Suprapubic skin (tissue), 4 donors: ENCODE results near the gene CNOT2. TPM values are rescaled to one million over a fixed set of nuclear protein-coding genes. Genes with fewer than 3 reads are reported as not detected.

ENCODE experiments used
- DNase-seq, 2 donors: peaks; one replicate each; pipeline ENCODE4 v3.0.0-alpha.2; 2019; ENCODE audit warnings: low spot score in 2 of 2
- H3K27ac ChIP-seq: fragments of 200-600 bp; sonication (generic); one replicate; pipeline ENCODE4 v1.5.1; 2019
- H3K27me3 ChIP-seq: fragments of 200-600 bp; sonication (generic); one replicate; pipeline ENCODE4 v1.5.1; 2019
- H3K36me3 ChIP-seq: fragments of 200-600 bp; sonication (generic); one replicate; pipeline ENCODE4 v1.5.1; 2019
- H3K4me1 ChIP-seq: fragments of 200-600 bp; sonication (generic); one replicate; pipeline ENCODE4 v1.5.1; 2019
- H3K4me3 ChIP-seq: fragments of 200-600 bp; sonication (generic); one replicate; pipeline ENCODE4 v1.5.1; 2019; ENCODE audit warnings: mild to moderate bottlenecking
- H3K9me3 ChIP-seq: fragments of 200-600 bp; sonication (generic); one replicate; pipeline ENCODE4 v1.5.1; 2019
- CTCF ChIP-seq, 2 donors: fragments of 200-600 bp in 1 of 2; fragments of 450-650 bp in 1 of 2; sonication (generic) in 1 of 2; IDR thresholded peaks; one replicate each; pipeline ENCODE4 v1.5.1; 2016 to 2019; ENCODE audit warnings: antibody characterized with exemption in 2 of 2, mild to moderate bottlenecking in 1 of 2, moderate library complexity in 1 of 2
- EP300 ChIP-seq: sonication (generic); formaldehyde crosslinking; IDR thresholded peaks from one replicate; pipeline ENCODE4 v1.6.1; 2017; ENCODE audit warnings: antibody characterized with exemption
- POLR2A ChIP-seq, 2 donors: fragments of 450-650 bp; IDR thresholded peaks; one replicate each; pipeline ENCODE4 v1.6.1; 2017; ENCODE audit warnings: antibody characterized with exemption in 2 of 2, mild to moderate bottlenecking in 2 of 2, moderate library complexity in 2 of 2
- POLR2AphosphoS5 ChIP-seq, 3 donors: sonication (generic); formaldehyde crosslinking; IDR thresholded peaks; one replicate each; pipeline ENCODE4 v1.6.1; 2017; ENCODE audit warnings: antibody characterized with exemption in 3 of 3
- WGBS: methylation state at CpG from one replicate; pipeline ENCODE4 v1.1.5; 2018; 5-methylcytosine and 5-hydroxymethylcytosine counted together
- total RNA-seq, 4 donors: library from RNA; depleted of rRNA; stranded (reverse); fragments of >200 nt; gene quantifications; one replicate each; pipeline ENCODE4 v1.1.0, GENCODE V29; 2016

The CNOT2 gene
- total RNA-seq, 4 donors from 2014 or later: 135 to 259 (median 152) TPM

GRCh38 chr12:70245458-70245857 is 2.2 kb downstream of the CNOT2 start:
- DNase-seq: no peak
- no peaks in the 10 kb centered on the region for H3K27me3 ChIP-seq
- H3K36me3 ChIP-seq: peaks cover 3% of the 10 kb centered on the region
- H3K4me3 ChIP-seq: no peak overlapping the region
- H3K9me3 ChIP-seq: no peaks in the 10 kb centered on the region
- no peak overlapping the region for H3K27ac ChIP-seq
- H3K4me1 ChIP-seq: peaks cover 72% of the 10 kb centered on the region
- TF ChIP-seq EP300 (no peak), POLR2AphosphoS5 (IDR thresholded peaks at IDR 0.05) (no peak), POLR2A (IDR thresholded peaks at IDR 0.05) (no peak)

- DNase-seq: no peak
- no peaks in the 10 kb centered on the region for H3K27me3 ChIP-seq
- H3K27ac ChIP-seq: no peak overlapping the region
- H3K9me3 ChIP-seq: no peaks in the 10 kb centered on the region
- no peak overlapping the region for H3K4me3 ChIP-seq
- H3K36me3 ChIP-seq: no peaks in the 10 kb centered on the region
- peaks cover 73% of the 10 kb centered on the region for H3K4me1 ChIP-seq
- TF ChIP-seq POLR2AphosphoS5 (IDR thresholded peaks at IDR 0.05) (no peak), EP300 (no peak)
Measured at GRCh38 chr12:70246580-70246979, 3.3 kb downstream of the CNOT2 start.

GRCh38 chr12:70247653-70248199 is 4.5 kb downstream of the CNOT2 start:
- H3K4me1 ChIP-seq: peaks cover 69% of the 10 kb centered on the region

GRCh38 chr12:70248876-70249275 is 5.6 kb downstream of the CNOT2 start:
- H3K4me3 ChIP-seq: no peak overlapping the region
- no peaks in the 10 kb centered on the region for H3K36me3 ChIP-seq
- 80% methylated on average over 1 of the region's 1 CpG for WGBS
- no peak for DNase-seq
- H3K27ac ChIP-seq: no peak overlapping the region
- peaks cover 72% of the 10 kb centered on the region for H3K4me1 ChIP-seq
- H3K9me3 ChIP-seq: no peaks in the 10 kb centered on the region
- no peak for TF ChIP-seq CTCF (IDR thresholded peaks at IDR 0.05)
- H3K27me3 ChIP-seq: no peaks in the 10 kb centered on the region

More at GRCh38 chr12:70247653-70248199, 4.5 kb downstream of the CNOT2 start:
- Histone ChIP-seq H3K27ac (no peak overlapping the region), H3K36me3 (no peaks in the 10 kb centered on the region), H3K27me3 (no peaks in the 10 kb centered on the region), H3K4me3 (no peak overlapping the region), H3K9me3 (no peaks in the 10 kb centered on the region)
- DNase-seq: no peak
- 80% methylated on average over 2 of the region's 2 CpGs for WGBS
- TF ChIP-seq POLR2A (IDR thresholded peaks at IDR 0.05): no peak

- 73% methylated on average over 2 of the region's 2 CpGs for WGBS
- TF ChIP-seq CTCF (IDR thresholded peaks at IDR 0.05): no peak
- no peak for TF ChIP-seq POLR2AphosphoS5 (IDR thresholded peaks at IDR 0.05)
- no peak for TF ChIP-seq POLR2A (IDR thresholded peaks at IDR 0.05)
- TF ChIP-seq EP300: no peak
- Histone ChIP-seq H3K27ac (no peak overlapping the region), H3K27me3 (no peaks in the 10 kb centered on the region), H3K36me3 (no peaks in the 10 kb centered on the region), H3K4me3 (no peak overlapping the region), H3K4me1 (peaks cover 66% of the 10 kb centered on the region), H3K9me3 (no peaks in the 10 kb centered on the region)
- DNase-seq: no peak
Measured at GRCh38 chr12:70249903-70250302, 6.7 kb downstream of the CNOT2 start.

GRCh38 chr12:70251226-70251625 is 8.0 kb downstream of the CNOT2 start:
- DNase-seq: no peak
- Histone ChIP-seq H3K4me3 (no peak overlapping the region), H3K36me3 (no peaks in the 10 kb centered on the region), H3K27ac (no peak overlapping the region), H3K27me3 (no peaks in the 10 kb centered on the region), H3K9me3 (no peaks in the 10 kb centered on the region), H3K4me1 (peaks cover 63% of the 10 kb centered on the region)
- TF ChIP-seq CTCF (IDR thresholded peaks at IDR 0.05) (no peak), POLR2A (IDR thresholded peaks at IDR 0.05) (no peak), EP300 (no peak), POLR2AphosphoS5 (IDR thresholded peaks at IDR 0.05) (no peak)
- WGBS: 41% methylated on average over 2 of the region's 2 CpGs

GRCh38 chr12:70251661-70252060 is 8.4 kb downstream of the CNOT2 start:
- no peak for DNase-seq
- Histone ChIP-seq H3K4me3 (no peak overlapping the region), H3K27me3 (no peaks in the 10 kb centered on the region), H3K27ac (no peak overlapping the region), H3K9me3 (no peaks in the 10 kb centered on the region), H3K36me3 (no peaks in the 10 kb centered on the region), H3K4me1 (peaks cover 59% of the 10 kb centered on the region)
- no peak for TF ChIP-seq POLR2AphosphoS5 (IDR thresholded peaks at IDR 0.05)
- TF ChIP-seq CTCF (IDR thresholded peaks at IDR 0.05): no peak
- no peak for TF ChIP-seq POLR2A (IDR thresholded peaks at IDR 0.05)
- TF ChIP-seq EP300: no peak
- WGBS: 55% methylated on average over 2 of the region's 2 CpGs
